ENCODE results near the gene SYDE2. TPM values are rescaled to one million over a fixed set of nuclear protein-coding genes. Genes with fewer than 3 reads are reported as not detected.

SYDE2 gene
- total RNA-seq, 1 donor from 2014 or later, result 41.7 TPM

GRCh38 chr1:85223334-85223733, 22.5 kb upstream of the SYDE2 start:
- H3K27ac Mint-ChIP-seq, result peak overlapping the region; percentile 93
- H3K4me3 Mint-ChIP-seq, result no peak overlapping the region
- TF ChIP-seq CTCF (IDR thresholded peaks at IDR 0.05; ENCODE audit: unreplicated experiment), result no peak
- H3K36me3 Mint-ChIP-seq, result no peaks in the 10 kb centered on the region
- peaks cover 71% of the 10 kb centered on the region for H3K4me1 Mint-ChIP-seq
- no peaks in the 10 kb centered on the region for H3K27me3 Mint-ChIP-seq (ENCODE audit: low read depth)
- peaks cover 3% of the 10 kb centered on the region for H3K9me3 Mint-ChIP-seq
- no peak for DNase-seq (ENCODE audit: low spot score in 2 of 2, unreplicated experiment in 2 of 2)

GRCh38 chr1:85220756-85221201, 20.0 kb upstream of the SYDE2 start:
- peaks cover 63% of the 10 kb centered on the region for H3K4me1 Mint-ChIP-seq
- no peak for TF ChIP-seq CTCF (IDR thresholded peaks at IDR 0.05; ENCODE audit: unreplicated experiment)
- no peak for DNase-seq (ENCODE audit: low spot score in 2 of 2, unreplicated experiment in 2 of 2)
- peak overlapping the region; percentile 87 for H3K27ac Mint-ChIP-seq
- H3K4me3 Mint-ChIP-seq, result no peak overlapping the region
- no peaks in the 10 kb centered on the region for H3K27me3 Mint-ChIP-seq (ENCODE audit: low read depth)
- H3K9me3 Mint-ChIP-seq, result peaks cover 17% of the 10 kb centered on the region
- H3K36me3 Mint-ChIP-seq, result peaks cover 10% of the 10 kb centered on the region

DNA sequence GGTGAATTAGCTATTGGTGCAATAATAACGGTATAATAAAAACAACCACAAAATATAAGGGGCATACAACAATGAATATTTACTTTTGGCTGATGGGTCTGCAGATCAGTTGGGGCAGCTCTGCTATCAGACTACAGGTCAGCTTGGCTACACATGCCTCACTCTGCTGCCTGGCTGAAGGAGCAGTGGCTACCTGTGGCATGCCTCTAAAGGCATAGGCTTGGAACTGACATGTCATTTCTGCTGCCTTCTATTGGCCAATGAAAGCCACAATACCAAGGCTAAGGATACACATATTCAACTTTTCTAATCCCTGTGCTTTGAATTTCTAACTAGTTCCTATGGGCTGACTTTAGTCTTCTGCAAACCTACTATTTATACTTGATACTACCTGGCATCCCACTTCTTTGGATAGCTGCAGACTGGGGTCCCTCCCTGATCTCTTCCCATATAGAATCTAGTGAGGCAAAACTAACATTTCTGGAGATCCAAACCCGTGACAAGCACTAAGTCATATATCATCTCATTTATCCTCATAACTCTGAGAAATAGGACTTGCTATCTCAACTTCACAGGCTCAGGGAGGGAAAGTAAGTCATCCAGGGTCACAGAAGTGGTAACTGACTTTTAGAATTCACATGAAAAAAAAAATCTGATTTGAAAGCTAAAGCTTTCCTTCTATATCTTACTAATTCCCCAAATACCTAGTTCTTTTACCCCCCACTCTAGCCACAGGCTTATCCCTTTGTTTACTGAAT, 19.2 kb upstream of the SYDE2 start:
- H3K27me3 Mint-ChIP-seq (ENCODE audit: low read depth), result no peaks in the 10 kb centered on the region
- DNase-seq (ENCODE audit: low spot score in 2 of 2, unreplicated experiment in 2 of 2), result no peak
- no peak overlapping the region for H3K4me3 Mint-ChIP-seq
- H3K9me3 Mint-ChIP-seq, result peaks cover 18% of the 10 kb centered on the region
- no peak for TF ChIP-seq CTCF (IDR thresholded peaks at IDR 0.05; ENCODE audit: unreplicated experiment)
- H3K36me3 Mint-ChIP-seq, result peaks cover 10% of the 10 kb centered on the region
- H3K27ac Mint-ChIP-seq, result peak overlapping the region; percentile 87
- H3K4me1 Mint-ChIP-seq, result peaks cover 63% of the 10 kb centered on the region

GRCh38 chr1:85216697-85217096, 15.9 kb upstream of the SYDE2 start:
- TF ChIP-seq CTCF (IDR thresholded peaks at IDR 0.05; ENCODE audit: unreplicated experiment), result no peak
- DNase-seq (ENCODE audit: low spot score in 2 of 2, unreplicated experiment in 2 of 2), result no peak
- H3K36me3 Mint-ChIP-seq, result peaks cover 10% of the 10 kb centered on the region
- peaks cover 53% of the 10 kb centered on the region for H3K4me1 Mint-ChIP-seq
- H3K27ac Mint-ChIP-seq, result peak overlapping the region; percentile 93
- no peaks in the 10 kb centered on the region for H3K27me3 Mint-ChIP-seq (ENCODE audit: low read depth)
- peaks cover 14% of the 10 kb centered on the region for H3K9me3 Mint-ChIP-seq
- no peak overlapping the region for H3K4me3 Mint-ChIP-seq

GRCh38 chr1:85214654-85215053, 13.8 kb upstream of the SYDE2 start:
- Mint-ChIP-seq H3K27me3 (ENCODE audit: low read depth) (no peaks in the 10 kb centered on the region), H3K4me1 (peaks cover 37% of the 10 kb centered on the region), H3K36me3 (peaks cover 10% of the 10 kb centered on the region), H3K27ac (peak overlapping the region; percentile 93), H3K9me3 (peaks cover 14% of the 10 kb centered on the region), H3K4me3 (peak overlapping the region; percentile 39)
- no peak for TF ChIP-seq CTCF (IDR thresholded peaks at IDR 0.05; ENCODE audit: unreplicated experiment)
- no peak for DNase-seq (ENCODE audit: low spot score in 2 of 2, unreplicated experiment in 2 of 2)

All from mesothelial cell of epicardium (in vitro differentiated cells).